ENCODE measurements around the gene ACOT12. TPM values are rescaled to one million over a fixed set of nuclear protein-coding genes. Genes with fewer than 3 reads are reported as not detected.

The ACOT12 gene
- polyA plus RNA-seq, 3 donors, result not detected

DNA sequence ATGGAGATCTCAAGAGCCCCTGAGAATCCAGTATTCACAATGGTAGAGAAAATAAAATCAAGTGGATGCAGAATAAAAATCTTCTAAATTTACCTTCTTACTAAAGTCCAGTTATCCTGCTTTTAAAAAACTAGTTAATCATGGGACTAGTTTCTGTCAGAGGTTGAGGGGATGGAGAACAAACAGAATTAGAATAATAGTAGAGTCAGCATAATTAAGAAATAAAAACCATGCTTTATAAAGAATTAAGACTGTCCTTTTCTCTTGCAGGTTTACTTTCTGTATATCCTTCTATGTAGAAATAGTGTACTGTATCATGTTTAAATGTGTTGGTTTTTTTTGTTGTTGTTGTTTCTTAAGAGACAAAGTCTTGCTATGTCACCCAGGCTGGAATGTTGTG, 23.0 kb downstream of the ACOT12 start:
- peaks cover 0 to 2% (median 0%) of the 10 kb centered on the region in 7 donors for H3K9me3 Mint-ChIP-seq
- H3K4me1 Mint-ChIP-seq, result no peaks in the 10 kb centered on the region

DNA sequence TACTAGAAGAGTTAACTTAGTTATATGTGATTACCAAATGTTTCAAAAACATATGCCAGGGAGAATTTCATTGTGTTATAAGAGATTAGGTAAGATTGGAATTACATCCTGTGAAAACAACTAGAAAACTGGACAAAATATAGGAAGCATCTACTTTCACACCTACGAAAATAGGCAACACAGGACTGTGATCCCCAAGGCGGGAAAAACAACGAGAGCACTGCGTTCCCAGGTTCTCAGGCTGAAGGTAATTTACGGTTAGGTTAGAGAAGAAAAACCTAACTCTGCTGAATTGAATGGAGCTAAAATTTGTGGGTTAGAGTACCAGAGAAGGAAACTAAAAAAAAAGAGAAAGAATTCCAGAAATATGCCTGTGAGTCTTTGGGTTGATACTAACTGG, 28.4 kb downstream of the ACOT12 start:
- TF ChIP-seq, protein P1, sequence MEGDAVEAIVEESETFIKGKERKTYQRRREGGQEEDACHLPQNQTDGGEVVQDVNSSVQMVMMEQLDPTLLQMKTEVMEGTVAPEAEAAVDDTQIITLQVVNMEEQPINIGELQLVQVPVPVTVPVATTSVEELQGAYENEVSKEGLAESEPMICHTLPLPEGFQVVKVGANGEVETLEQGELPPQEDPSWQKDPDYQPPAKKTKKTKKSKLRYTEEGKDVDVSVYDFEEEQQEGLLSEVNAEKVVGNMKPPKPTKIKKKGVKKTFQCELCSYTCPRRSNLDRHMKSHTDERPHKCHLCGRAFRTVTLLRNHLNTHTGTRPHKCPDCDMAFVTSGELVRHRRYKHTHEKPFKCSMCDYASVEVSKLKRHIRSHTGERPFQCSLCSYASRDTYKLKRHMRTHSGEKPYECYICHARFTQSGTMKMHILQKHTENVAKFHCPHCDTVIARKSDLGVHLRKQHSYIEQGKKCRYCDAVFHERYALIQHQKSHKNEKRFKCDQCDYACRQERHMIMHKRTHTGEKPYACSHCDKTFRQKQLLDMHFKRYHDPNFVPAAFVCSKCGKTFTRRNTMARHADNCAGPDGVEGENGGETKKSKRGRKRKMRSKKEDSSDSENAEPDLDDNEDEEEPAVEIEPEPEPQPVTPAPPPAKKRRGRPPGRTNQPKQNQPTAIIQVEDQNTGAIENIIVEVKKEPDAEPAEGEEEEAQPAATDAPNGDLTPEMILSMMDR (IDR thresholded peaks at IDR 0.05), result no peak
- Mint-ChIP-seq H3K36me3 (no peaks in the 10 kb centered on the region), H3K9me3 (no peaks in the 10 kb centered on the region), H3K27me3 (ENCODE audit: low read depth in 3 of 3) (peaks cover 0 to 5% (median 1%) of the 10 kb centered on the region in 3 donors), H3K4me1 (peaks cover 19% of the 10 kb centered on the region), H3K4me3 (no peak overlapping the region), H3K27ac (peak overlapping the region in 1 of 7 donors; percentile 20)
- Histone ChIP-seq H2AFZ (ENCODE audit: insufficient read depth, low read depth, low read length, poor library complexity, severe bottlenecking) (no peak overlapping the region), H3K27ac (ENCODE audit: low read depth in 1 of 2, low read length in 2 of 2) (no peak overlapping the region), H3K9me3 (replicated peaks in 1 of 2; ENCODE audit: control insufficient read depth in 1 of 2, insufficient read depth in 1 of 2, low read length in 2 of 2) (no peaks in the 10 kb centered on the region), H3K27me3 (ENCODE audit: control insufficient read depth in 2 of 2, insufficient read depth in 2 of 2, low read length in 2 of 2) (no peaks in the 10 kb centered on the region), H3K79me2 (ENCODE audit: insufficient read depth, low read length) (no peaks in the 10 kb centered on the region), H3K4me2 (replicated peaks; ENCODE audit: extremely low read depth, low read length, poor library complexity, severe bottlenecking) (no peak overlapping the region), H3K36me3 (replicated peaks in 1 of 2; ENCODE audit: control insufficient read depth in 1 of 2, insufficient read depth in 2 of 2, low read length in 2 of 2) (no peaks in the 10 kb centered on the region), H3K4me1 (ENCODE audit: control insufficient read depth in 1 of 2, insufficient read depth in 2 of 2, low read length in 2 of 2) (peaks cover 16 to 20% of the 10 kb centered on the region in 2 donors), H4K20me1 (ENCODE audit: insufficient read depth, low read length) (no peaks in the 10 kb centered on the region), H3K4me3 (replicated peaks in 1 of 3; ENCODE audit: low read depth in 2 of 3, low read length in 3 of 3) (no peak overlapping the region), H3K9ac (ENCODE audit: insufficient read depth, low read length, poor library complexity, severe bottlenecking) (no peak overlapping the region)
- 100% methylated on average over 2 of the region's 5 CpGs for WGBS (ENCODE audit: insufficient coverage)
- DNase-seq, result no peak
- intact Hi-C loops (cut with micrococcal nuclease), result no loop called here

More for the DNA sequence above, 23.0 kb downstream of the ACOT12 start:
- H4K20me1 ChIP-seq (ENCODE audit: insufficient read depth, low read length), result no peaks in the 10 kb centered on the region
- intact Hi-C loops (cut with micrococcal nuclease), result no loop called here
- H2AFZ ChIP-seq (ENCODE audit: insufficient read depth, low read depth, low read length, poor library complexity, severe bottlenecking), result no peak overlapping the region
- DNase-seq, result no peak
- TF ChIP-seq, protein P1 (IDR thresholded peaks at IDR 0.05), result no peak
- Mint-ChIP-seq H3K27ac (no peak overlapping the region), H3K4me3 (no peak overlapping the region), H3K36me3 (no peaks in the 10 kb centered on the region), H3K27me3 (ENCODE audit: low read depth in 3 of 3) (peaks cover 0 to 7% (median 7%) of the 10 kb centered on the region in 3 donors)
- H3K4me2 ChIP-seq (replicated peaks; ENCODE audit: extremely low read depth, low read length, poor library complexity, severe bottlenecking), result no peak overlapping the region
- no peak overlapping the region for H3K9ac ChIP-seq (ENCODE audit: insufficient read depth, low read length, poor library complexity, severe bottlenecking)
- H3K9me3 ChIP-seq (replicated peaks in 1 of 2; ENCODE audit: control insufficient read depth in 1 of 2, insufficient read depth in 1 of 2, low read length in 2 of 2), result no peaks in the 10 kb centered on the region
- no peaks in the 10 kb centered on the region for H3K79me2 ChIP-seq (ENCODE audit: insufficient read depth, low read length)
- H3K4me1 ChIP-seq (ENCODE audit: control insufficient read depth in 1 of 2, insufficient read depth in 2 of 2, low read length in 2 of 2), result no peaks in the 10 kb centered on the region
- H3K36me3 ChIP-seq (replicated peaks in 1 of 2; ENCODE audit: control insufficient read depth in 1 of 2, insufficient read depth in 2 of 2, low read length in 2 of 2), result no peaks in the 10 kb centered on the region
- no peak overlapping the region for H3K4me3 ChIP-seq (replicated peaks in 1 of 3; ENCODE audit: low read depth in 2 of 3, low read length in 3 of 3)
- no peak overlapping the region for H3K27ac ChIP-seq (ENCODE audit: low read depth in 1 of 2, low read length in 2 of 2)
- H3K27me3 ChIP-seq (ENCODE audit: control insufficient read depth in 2 of 2, insufficient read depth in 2 of 2, low read length in 2 of 2), result no peaks in the 10 kb centered on the region
